Fibroblast of lung (primary cell): ENCODE results near the gene TNFRSF11A.

Experiments used
- EZH2 ChIP-seq: IDR thresholded peaks from 2 replicates; pipeline ENCODE4 v1.5.1; 2012; ENCODE audit warnings: low read length, control low read depth, mild to moderate bottlenecking; ENCODE audit errors: missing control alignments
- TF ChIP-seq, protein P1 (sequence below), 2 donors: IDR thresholded peaks in 1 of 2; conservative IDR thresholded peaks in 1 of 2; 1 replicate in 1 of 2; 2 replicates in 1 of 2; pipeline ENCODE4 v1.5.1; 2011 to 2012; ENCODE audit warnings: low read length in 2 of 2, control low read depth in 1 of 2, inconsistent platforms in 1 of 2, low read depth in 1 of 2, mild to moderate bottlenecking in 1 of 2

DNA sequence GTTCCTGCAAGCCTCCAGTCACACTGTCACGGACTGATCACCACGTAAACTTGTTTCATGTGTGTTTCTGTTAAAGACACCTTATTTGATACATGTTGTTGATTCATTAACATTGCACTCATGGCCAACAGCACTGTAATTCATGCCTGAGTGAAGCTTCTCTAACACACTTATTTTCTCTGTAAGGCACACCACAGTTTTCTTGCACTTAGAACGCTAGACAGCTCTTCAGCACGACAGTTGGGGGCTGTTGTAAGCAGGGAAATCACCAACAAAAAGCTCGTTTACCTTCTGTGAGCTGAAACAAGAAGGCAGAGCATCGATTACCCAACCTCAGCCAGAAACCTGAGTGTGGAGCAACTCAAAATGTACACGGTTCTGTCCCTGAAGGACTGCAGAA is 28.1 kb downstream of the TNFRSF11A start:
- TF ChIP-seq, protein P1, sequence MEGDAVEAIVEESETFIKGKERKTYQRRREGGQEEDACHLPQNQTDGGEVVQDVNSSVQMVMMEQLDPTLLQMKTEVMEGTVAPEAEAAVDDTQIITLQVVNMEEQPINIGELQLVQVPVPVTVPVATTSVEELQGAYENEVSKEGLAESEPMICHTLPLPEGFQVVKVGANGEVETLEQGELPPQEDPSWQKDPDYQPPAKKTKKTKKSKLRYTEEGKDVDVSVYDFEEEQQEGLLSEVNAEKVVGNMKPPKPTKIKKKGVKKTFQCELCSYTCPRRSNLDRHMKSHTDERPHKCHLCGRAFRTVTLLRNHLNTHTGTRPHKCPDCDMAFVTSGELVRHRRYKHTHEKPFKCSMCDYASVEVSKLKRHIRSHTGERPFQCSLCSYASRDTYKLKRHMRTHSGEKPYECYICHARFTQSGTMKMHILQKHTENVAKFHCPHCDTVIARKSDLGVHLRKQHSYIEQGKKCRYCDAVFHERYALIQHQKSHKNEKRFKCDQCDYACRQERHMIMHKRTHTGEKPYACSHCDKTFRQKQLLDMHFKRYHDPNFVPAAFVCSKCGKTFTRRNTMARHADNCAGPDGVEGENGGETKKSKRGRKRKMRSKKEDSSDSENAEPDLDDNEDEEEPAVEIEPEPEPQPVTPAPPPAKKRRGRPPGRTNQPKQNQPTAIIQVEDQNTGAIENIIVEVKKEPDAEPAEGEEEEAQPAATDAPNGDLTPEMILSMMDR (conservative IDR thresholded peaks at IDR 0.05 in 1 of 2, IDR thresholded peaks at IDR 0.05 in 1 of 2; ENCODE audit: low read depth in 1 of 2, low read length in 2 of 2) = no peak
- no peak for TF ChIP-seq EZH2
